Measurements from ENCODE around the gene CAB39L.

DNA sequence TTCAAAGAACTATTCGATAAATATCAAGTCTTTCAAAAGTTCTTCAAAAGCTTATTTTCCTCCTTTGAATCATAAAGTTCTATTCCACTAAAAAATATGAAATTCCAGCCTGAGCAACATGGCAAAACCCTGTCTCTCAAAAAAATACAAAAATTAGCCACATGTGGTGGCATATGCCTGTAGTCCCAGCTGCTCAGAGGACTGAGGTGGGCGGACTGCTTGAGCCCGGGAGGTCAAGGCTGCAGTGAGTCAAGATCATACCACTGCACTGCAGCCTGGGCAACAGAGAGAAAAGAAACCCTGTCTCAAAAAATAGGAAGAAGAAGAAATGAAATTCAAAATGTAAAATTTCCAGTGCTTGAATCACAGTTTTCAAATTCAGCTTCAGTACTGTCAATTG is 24.6 kb downstream of the CAB39L start:
- no peak for TF ChIP-seq ZNF335 (CRISPR knock-in tag; IDR thresholded peaks at IDR 0.05)
- TF ChIP-seq TGIF2 (CRISPR knock-in tag; IDR thresholded peaks at IDR 0.05), result no peak
- no peak for TF ChIP-seq EZH2 (conservative IDR thresholded peaks at IDR 0.05; ENCODE audit: low read depth, low read length)
- TF ChIP-seq, protein P1, sequence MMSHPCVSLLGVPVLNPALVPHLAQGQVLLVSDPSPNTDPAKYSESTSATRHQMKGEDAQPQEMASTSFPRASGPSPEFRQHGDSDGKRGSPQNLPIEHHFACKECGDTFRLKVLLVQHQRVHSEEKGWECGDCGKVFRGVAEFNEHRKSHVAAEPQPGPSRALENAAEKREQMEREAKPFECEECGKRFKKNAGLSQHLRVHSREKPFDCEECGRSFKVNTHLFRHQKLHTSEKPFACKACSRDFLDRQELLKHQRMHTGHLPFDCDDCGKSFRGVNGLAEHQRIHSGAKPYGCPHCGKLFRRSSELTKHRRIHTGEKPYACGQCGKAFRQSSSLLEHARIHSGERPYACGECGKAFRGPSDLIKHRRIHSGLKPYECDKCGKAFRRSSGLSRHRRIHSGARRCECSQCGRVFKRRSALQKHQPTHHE (CRISPR knock-in tag; IDR thresholded peaks at IDR 0.05; ENCODE audit: borderline replicate concordance), result no peak
- TF ChIP-seq MAFK (conservative IDR thresholded peaks at IDR 0.05 in 1 of 2, IDR thresholded peaks at IDR 0.05 in 1 of 2; ENCODE audit: low read length in 2 of 2), result no peak
- TF ChIP-seq, protein P2, sequence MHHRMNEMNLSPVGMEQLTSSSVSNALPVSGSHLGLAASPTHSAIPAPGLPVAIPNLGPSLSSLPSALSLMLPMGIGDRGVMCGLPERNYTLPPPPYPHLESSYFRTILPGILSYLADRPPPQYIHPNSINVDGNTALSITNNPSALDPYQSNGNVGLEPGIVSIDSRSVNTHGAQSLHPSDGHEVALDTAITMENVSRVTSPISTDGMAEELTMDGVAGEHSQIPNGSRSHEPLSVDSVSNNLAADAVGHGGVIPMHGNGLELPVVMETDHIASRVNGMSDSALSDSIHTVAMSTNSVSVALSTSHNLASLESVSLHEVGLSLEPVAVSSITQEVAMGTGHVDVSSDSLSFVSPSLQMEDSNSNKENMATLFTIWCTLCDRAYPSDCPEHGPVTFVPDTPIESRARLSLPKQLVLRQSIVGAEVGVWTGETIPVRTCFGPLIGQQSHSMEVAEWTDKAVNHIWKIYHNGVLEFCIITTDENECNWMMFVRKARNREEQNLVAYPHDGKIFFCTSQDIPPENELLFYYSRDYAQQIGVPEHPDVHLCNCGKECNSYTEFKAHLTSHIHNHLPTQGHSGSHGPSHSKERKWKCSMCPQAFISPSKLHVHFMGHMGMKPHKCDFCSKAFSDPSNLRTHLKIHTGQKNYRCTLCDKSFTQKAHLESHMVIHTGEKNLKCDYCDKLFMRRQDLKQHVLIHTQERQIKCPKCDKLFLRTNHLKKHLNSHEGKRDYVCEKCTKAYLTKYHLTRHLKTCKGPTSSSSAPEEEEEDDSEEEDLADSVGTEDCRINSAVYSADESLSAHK (CRISPR knock-in tag; IDR thresholded peaks at IDR 0.05; ENCODE audit: borderline replicate concordance), result no peak
- TF ChIP-seq, protein P3, sequence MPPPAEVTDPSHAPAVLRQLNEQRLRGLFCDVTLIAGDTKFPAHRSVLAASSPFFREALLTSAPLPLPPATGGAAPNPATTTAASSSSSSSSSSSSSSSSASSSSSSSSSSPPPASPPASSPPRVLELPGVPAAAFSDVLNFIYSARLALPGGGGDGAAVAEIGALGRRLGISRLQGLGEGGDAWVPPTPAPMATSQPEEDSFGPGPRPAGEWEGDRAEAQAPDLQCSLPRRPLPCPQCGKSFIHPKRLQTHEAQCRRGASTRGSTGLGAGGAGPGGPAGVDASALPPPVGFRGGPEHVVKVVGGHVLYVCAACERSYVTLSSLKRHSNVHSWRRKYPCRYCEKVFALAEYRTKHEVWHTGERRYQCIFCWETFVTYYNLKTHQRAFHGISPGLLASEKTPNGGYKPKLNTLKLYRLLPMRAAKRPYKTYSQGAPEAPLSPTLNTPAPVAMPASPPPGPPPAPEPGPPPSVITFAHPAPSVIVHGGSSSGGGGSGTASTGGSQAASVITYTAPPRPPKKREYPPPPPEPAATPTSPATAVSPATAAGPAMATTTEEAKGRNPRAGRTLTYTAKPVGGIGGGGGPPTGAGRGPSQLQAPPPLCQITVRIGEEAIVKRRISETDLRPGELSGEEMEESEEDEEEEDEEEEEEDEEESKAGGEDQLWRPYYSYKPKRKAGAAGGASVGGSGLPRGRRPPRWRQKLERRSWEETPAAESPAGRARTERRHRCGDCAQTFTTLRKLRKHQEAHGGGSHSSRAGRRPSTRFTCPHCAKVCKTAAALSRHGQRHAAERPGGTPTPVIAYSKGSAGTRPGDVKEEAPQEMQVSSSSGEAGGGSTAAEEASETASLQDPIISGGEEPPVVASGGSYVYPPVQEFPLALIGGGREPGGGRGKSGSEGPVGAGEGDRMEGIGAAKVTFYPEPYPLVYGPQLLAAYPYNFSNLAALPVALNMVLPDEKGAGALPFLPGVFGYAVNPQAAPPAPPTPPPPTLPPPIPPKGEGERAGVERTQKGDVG (CRISPR knock-in tag; IDR thresholded peaks at IDR 0.05; ENCODE audit: borderline replicate concordance), result no peak

Measured in HepG2 (cell line).